ENCODE results near the gene MAP1LC3A.

The MAP1LC3A gene

DNA sequence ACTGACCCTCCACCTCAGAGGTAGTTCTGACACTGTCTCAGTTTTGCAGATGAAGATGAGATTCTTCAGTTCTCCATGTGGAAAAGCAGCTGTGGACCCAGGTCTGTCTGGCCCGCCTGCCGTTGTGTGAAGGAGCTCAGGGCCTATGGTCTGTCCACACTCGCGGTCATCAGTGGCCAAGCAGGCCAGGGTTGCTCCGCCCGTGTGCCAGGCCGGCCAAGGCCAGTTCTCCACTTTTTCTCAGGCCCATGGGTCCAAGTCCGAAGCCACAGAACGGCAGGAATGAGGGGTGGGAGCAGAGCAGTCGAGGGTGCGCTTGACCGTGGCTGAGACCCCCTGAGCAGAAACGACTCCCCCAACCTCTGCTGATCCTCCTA is 8.6 kb upstream of the MAP1LC3A start:
- no peak for DNase-seq

DNA sequence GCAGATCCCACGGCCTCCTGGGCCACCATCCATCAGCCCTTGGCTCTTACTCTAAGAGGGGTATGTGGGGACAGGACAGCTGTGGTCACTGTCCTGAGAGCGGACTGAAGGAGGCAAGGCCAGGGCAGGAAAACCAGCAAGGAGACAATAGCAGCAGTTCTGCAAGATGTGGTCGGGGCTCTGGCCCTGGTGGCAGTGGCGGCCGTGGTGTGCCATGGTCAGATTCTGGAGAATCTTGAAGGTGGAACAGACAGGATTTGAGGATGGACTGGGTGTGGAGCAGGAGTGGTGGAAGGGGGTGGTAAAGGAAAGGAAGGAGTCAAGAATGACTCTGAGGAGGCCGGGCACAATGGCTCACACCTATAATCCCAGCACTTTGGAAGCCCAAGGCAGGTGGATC is 5.9 kb upstream of the MAP1LC3A start:
- no peak for DNase-seq

DNA sequence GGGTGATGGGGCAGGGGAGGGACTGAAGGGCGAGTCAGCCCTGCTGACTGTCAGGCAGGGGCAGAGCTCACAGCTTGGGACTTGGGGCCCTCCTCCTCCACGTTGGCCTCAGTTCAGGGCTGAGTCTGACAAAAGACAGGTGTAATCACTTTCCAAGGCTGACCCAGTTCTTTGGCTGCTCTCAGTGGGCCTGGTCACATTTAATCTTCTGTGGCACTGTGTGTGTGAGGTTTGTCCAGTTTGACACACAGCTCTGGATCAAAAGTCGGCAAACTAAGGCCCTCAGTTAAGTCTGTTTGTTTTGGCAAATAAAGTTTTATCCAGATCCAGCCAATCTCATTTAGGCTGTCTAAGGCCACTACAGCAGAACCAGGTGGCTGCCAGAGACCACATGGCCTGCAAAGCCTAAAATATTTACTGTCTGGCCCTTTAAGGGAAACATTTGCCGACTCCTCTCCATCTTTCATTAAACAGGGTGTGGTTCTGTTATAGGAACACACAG is 5.1 kb upstream of the MAP1LC3A start:
- DNase-seq, result no peak

DNA sequence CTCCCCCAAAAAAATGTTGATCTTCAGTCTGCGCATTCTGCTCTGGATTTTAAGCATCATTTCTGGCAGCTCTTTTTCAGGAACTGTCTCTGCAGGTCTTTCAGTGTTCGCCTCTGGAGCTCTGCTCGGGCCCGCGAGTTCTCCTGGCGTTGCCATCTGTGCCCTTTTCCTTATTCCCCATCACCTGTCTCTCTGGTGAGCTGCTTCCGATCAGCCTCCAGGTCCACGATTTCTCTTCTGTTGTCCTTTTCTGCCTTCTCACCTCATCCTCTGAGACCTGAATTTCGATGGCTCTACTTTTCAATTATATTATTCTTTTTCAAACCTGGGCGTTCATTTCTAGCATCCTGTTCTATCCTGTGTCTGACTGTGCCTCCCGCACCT is 590 bp upstream of the MAP1LC3A start:
- DNase-seq, result no peak

DNA sequence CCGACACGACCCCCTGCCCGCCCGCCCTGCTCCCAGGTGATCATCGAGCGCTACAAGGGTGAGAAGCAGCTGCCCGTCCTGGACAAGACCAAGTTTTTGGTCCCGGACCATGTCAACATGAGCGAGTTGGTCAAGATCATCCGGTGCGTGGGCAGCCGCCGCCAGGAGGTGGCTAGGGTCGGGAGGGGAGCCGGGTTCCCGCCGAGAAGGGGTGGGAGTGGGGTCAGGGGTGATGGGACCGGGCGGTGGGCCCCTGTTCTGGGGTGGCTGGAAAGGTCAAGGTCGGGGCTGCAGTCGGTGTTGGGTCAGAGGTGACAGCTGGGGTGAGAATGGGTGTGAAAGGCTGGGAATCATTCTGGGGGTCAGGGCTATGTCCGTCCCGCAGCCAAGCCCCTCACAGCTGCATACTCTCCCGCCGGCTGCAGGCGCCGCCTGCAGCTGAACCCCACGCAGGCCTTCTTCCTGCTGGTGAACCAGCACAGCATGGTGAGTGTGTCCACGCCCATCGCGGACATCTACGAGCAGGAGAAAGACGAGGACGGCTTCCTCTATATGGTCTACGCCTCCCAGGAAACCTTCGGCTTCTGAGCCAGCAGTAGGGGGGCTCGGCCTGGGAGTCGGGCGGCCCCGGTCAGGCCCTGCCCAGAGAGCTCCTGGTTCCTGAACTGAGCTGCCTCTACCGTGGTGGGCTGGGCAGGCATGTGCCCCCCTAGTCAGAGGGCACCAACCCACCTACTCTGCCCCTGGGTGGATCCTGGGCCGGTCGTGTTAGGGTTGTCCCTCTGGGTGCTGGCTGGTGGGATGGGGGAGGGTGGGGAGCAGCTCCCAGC is 1.0 kb downstream of the MAP1LC3A start:
- no peak for DNase-seq

DNA sequence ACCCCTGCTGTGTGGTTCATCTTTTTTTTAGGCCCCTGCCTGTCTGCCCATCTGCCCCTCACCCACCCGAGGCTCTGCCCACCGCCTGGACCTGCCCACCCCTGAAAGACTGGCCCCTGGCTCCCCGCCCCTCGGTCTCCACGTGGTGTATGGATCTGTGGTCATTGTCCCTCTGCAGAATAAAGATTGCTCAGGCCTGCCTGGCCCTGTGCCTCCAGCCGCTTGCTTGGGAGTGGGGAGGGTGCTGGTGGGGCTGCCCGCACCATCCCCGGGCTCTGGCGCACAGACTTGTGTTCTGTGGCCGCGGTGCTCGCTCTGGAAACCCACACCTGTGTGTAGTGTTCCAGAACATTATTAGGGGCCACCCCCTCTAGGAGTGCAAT is 1.6 kb downstream of the MAP1LC3A start:
- no peak for DNase-seq

DNA sequence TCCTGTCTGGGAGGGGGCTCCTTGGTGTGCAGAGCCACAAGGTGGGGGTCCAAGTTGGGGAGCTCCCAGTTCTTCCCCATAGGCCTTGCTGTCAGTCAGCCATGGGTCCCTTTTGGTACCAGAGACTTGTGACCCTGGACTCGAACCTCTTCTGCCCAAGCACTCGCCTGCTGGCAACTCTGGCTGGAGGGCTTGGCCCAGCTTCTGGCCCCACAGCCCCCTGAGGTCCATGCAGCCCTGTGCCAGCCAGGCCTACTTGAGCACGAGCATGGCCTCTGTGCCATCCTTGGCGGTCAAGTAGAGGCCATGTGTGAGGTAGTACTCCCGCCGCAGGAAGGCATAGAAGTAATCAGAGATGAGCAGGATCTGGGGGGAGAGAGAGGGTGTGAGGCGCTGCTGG is 2.1 kb downstream of the MAP1LC3A start:
- no peak for DNase-seq

DNA sequence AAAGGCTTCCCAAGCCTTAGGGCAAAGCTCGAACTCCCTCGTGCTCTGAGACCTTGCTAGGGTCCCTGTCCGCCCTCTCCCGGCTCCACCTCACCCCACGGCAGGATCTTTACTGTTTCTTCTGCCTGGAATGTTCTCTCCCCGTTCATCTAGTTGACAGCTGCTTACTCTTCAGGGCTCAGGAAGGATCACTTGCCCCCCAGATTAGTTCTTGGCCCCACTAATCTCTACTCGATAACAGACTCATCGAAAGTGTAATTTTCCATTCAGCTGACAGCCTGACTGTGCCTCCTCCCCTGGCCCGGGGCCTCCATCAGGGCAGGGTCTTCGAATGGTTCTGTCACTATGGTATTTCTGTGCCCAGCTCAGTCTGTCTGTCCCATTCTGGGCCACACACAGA is 3.1 kb downstream of the MAP1LC3A start:
- DNase-seq, result no peak

DNA sequence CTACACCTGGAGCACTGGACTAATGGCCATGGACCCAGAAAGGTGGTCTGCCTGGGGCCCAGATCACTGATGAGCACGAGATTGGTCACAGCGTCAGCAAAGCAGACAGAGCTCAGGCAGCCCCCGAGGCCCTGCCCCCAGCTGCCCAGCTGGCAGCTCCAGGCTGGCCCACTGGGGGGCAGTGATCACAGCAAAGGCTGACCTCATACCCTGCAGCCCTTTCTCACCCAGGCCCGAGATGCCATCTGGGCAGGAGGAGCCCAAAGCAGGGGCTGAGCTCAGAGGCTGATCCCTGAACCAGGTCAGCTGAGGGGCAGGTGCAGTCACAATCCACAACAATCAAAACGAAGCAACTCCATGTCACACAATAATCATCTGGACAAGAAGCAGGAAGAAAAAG is 4.1 kb downstream of the MAP1LC3A start:
- DNase-seq, result no peak

DNA sequence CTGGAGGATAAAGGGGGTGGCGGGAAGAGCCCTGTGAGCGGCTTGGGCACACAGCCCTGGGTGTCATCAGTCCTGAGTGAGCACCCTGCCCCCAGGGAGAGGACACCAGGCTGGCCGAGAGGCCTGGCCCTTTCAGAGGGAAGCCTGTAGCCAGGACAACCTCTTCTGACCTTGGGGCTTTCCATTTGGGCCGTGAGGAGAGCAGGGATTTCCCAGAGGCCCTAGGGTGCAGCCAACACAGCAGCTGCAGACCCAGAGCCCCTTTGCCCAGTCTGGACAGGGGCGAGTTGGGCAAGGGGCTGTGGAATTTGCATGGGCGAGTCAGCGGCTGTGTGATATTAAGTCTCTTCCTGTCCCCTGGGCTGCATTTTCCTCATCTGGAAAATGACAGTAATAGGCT is 6.3 kb downstream of the MAP1LC3A start:
- no peak for DNase-seq

DNA sequence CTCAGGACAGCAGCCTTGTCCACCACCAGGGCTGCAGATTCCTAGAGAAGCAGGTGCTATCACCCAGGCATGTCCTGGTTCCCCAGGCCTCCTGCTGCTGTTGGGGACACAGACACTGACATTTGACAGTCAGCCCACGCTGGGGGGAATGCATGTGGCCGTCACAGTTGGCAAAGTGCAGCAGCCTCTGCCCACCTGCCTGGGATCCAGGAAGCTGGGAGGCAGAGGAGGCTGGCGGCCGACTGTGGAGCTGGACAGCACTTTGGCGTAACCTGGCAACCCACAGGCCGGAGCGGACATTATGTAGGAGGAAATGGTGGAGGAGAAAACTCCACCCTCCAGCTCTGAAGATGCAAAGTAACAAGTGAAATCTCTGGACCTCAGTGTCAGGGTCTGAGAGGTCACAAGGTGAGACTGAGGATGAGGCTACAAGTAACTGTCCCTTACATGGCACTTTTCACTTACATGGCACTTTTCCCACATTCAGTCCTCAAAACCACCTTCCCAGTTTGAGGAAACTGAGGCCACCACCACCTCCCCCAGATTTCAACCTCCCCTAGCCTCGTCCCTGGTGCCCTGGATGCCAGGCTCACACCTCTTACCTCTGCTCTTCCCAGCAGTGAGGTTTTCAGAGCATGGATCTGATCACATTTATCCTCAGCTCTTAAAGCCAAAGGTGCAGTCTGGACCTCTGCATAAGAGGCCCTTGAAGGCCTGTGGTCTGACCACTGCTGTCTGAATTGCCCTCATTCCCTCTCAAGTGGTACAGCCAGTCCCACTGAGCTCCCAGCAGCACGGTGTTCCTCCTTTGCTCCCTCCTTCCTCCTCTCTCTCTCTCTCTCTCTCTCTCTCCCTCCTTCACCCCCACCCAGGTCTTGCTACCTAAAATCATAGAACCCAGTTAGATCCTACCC is 8.7 kb downstream of the MAP1LC3A start:
- DNase-seq, result no peak

DNA sequence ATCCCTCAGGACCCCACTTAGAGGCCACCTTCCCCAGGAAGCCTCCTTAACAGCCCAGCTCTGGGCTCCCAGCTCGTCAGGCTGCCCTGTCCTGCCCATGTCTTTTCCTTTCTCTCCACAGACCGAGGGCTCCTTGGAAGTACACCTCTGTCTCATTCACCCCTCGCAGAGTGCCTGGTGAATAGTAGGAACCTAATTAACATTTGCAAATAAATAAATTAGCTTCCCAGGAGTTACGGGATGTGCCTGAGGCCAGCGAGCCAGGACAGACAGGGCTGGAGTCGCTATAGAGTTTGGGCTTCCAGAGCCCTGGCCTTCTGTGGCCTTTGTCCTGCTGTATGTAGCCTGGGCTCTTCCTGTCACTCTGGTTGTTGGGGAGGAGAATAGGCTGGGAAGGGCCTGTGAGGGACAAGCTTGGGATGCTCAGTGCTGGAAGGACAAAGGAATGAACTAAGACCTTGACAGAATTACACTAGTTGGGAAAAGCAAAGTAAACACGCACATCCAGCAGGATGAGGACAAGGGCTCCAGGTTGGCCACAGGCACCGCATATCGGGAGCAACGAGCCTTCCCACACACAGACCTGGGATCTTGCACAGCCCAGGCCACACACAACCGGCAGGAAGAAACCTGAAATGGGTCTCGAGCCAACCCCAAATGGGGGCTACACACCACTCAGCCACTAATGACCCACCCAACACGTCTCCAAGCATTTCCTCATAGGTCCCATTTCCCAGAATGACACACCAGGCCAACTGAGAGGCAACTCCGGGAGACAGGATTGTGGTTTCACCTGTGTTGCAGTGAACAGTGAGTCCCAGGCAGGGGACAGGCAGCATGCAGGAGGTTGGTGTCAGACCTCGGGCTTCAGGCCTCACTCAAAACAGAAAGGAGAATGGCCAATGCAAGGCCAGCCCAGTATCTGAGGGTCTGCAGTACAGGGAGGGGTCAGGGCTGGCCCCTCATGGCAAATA is 9.7 kb downstream of the MAP1LC3A start:
- DNase-seq, result no peak

DNA sequence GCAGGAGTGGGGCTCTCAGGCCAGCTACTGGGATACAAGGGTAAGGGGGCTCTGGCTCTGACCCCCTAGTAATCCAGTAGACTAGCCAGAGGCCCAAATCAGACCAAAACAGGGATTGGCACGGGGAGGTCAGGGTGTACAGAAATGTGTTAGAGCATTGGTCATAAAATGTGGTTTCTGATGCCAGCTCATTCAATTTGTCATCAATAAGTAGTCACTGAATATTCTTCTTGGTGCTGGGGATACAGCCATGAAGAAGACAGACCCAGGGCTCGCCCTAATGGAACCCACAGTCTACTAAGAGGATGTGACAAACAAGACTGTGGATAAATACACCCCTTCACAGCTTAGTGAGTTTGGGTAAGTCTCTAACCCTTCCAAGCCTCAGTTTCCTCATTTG is 11.1 kb downstream of the MAP1LC3A start:
- no peak for DNase-seq

DNA sequence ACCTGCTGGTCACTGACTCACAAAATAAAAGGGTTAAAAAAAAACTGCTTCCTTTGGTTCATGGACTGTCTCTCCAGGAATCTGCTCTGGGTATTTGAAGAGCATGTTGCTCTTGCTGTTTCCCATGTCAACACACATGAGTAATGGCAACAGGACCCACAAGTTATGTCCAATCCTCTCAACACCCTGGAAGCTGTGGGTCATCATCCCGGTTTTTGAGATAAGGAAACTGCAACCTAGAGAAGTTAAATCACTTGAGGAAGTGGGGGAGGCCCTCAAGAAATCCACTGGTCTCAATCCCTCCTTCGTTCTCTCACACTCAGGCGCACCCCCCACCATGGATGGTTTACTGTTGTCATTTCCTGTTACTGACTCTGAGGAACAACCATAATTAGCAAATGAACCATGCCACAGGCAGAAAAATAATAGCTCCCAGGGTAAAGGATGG is 12.4 kb downstream of the MAP1LC3A start:
- DNase-seq, result no peak

DNA sequence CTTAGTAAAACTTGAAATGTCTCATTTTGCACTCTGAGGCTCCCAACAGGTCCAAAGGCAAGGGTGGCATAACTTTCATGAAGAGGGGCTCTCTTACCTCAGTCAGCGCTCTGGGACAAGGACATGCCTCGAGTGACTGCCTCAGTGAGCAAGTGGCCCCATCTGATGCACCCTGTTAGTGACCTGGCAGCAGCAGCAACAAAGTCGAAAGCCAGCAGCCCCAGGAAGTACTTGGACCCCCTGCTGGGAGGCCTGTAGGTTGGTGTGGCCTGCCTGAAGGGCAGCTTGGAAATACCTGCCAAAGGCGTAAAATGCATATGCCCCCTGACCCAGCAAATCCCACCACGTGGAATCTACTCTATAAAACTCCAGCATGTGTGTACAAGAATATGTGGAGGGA is 13.2 kb downstream of the MAP1LC3A start:
- no peak for DNase-seq

DNA sequence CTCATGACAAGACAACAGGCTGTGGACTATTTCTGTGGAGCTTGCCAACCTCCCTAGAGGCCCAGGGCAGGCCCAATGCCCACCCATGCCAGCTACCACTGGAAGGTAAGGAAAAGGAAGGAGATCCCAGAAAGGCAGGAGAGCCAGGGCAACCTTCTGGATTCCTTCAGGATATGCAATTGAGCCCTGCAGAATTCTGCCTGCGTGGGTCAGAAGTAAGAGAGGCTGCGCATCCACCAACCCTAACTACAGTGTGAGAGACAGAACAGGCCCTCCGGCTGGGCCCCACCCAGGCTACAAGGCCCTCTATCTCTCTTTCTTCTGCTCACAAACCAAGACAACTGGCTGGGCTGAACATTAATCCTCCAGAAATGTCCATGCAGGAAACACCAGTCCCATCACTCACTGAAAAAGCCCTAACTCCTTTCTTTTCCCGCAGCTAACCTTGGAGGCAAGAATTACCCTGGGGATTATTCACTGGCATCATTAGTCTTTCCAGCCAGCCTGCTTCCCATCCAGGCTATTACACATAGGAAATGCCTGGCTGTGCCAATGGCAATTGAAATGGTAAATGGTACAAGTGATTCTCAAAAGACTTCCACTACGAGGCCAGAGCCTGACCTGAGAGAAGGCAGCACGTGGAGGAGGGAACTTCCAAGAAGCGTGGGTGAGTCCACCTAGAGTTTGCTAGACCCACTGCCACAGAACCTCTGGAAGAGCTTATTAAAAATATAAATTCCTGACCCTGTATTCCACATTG is 15.2 kb downstream of the MAP1LC3A start:
- no peak for DNase-seq

DNA sequence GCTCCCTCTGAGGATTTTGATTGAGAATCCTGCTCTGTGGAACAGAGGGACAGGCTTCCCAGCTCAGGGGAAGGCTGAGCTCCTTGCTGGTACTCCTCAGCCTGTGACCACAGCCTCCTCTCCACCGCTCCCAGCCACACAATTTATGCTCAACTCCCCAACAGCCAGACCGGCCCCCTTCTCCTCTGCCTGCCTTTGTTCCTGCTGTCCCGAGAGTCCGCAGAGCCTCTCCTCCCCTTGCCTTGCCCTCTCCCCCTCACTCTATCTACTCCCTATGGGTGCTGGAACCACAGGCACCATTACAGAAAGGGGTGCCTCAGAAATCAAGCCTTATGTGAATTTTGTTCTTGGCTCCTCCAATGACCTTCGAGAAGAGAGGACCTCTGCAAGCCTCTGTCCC is 15.9 kb downstream of the MAP1LC3A start:
- DNase-seq, result no peak

DNA sequence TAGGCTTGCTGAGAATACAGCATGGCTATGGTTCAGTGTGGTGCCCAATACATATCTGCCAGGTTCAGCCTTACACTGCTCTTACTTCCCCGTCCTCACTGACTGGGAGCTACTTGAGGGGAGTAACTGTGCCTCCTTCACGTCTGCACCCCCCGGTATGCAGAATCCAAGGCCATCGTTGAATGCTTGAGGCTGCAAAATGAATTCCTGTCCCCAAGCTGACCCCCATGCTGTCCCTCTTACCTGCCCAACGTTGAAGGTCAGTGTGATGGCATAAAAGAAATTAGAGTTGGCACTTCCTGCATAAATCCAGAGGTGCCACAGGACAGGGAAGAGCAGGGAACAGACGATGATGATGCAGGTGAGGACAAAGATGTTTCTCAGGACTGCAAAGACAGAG is 16.3 kb downstream of the MAP1LC3A start:
- no peak for DNase-seq

DNA sequence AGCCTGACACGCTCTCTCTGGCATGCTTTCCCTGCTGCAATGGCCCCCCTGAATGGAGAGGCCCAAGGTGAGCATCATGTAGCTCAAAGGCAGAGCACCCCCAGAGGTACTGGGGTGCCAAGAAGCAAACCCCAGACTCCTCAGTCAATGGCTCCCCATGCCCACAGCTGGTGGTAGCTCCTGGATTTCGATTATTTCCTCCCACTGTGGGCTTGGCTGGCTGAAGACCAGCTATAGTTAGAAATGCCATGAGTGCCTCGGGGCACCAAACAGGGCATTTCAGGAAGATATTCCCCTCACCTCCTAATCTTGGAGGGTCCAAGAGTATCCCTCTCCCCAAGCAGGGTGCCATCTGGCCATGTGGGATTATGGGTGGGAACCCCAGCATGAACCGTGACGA is 16.8 kb downstream of the MAP1LC3A start:
- no peak for DNase-seq

DNA sequence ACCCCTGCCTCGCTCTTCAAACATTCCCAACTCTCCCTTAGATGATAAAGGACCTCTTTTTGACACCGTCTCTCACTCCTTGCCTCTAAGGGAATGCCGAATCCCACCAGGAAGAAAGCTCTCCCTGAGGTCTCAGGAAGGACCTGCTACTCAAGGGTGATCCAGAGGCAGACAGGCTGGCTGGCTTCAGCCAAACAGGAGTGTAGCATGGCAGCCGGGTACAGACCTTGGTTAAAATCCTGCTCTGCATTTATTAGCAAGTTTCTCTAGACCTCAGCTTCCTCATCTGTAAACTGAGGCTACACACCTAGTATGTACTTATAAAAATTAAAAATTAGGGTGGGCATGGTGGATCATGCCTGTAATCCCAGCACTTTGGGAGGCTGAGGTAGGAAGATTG is 17.2 kb downstream of the MAP1LC3A start:
- no peak for DNase-seq

DNA sequence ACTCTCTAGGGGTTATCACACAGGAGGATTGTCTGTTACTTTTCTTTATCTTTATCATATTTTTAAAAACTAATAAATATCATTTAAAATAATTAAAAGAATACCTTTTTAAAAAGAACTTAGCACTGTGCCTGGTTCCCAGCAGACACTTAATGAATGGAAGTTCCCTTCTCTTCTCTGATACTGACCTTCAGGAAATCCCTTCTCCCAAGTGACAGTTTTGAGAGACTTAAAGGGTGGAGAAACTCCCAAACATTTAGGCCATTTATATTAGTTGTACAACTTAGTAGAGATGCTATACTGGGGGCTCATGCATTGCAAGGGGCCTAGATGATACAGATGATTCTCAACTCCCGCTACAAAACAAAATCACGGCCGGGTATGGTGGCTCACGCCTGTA is 18.5 kb downstream of the MAP1LC3A start:
- no peak for DNase-seq

DNA sequence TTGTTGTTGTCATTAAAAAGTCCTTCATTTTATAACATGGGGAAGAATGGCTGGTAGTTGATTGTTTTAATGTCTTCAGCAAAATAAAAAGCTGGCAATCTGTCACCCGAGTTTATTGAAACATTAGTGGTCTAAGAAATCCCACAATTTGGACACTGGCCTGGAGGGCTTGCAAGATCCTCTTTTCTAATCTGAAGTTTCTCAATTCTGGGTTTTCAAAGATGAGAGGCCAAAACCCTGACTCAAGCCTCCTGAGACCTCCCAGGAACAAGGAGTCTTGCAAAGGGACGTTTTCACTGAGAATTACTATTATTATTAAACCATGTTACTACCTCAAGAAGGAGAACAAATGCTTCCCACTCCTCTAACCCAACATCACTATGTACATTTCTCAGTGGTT is 19.5 kb downstream of the MAP1LC3A start:
- no peak for DNase-seq
